Esophagus squamous epithelium (tissue), 5 donors: ENCODE data around the gene ERN1. TPM values are rescaled to one million over a fixed set of nuclear protein-coding genes. Genes with fewer than 3 reads are reported as not detected.

Source experiments
- DNase-seq: peaks from one replicate; lab custom pipeline; 2025; lab: John Stamatoyannopoulos, UW
- H3K27ac ChIP-seq, 4 donors: fragments of 200-600 bp; sonication (generic); one replicate each; pipeline ENCODE4 v1.5.1; 2016 to 2019; ENCODE audit warnings: mild to moderate bottlenecking in 1 of 4
- H3K27me3 ChIP-seq, 4 donors: fragments of 200-600 bp; sonication (generic); 1 replicate in 3 of 4; 2 replicates in 1 of 4; pipeline versions ENCODE4 v1.5.1 to v1.6.0; 2017 to 2021; ENCODE audit warnings: antibody characterized with exemption in 1 of 4
- H3K36me3 ChIP-seq, 3 donors: fragments of 200-600 bp; sonication (generic); one replicate each; pipeline ENCODE4 v1.5.1; 2016 to 2019
- H3K4me1 ChIP-seq, 3 donors: fragments of 200-600 bp; sonication (generic); one replicate each; pipeline ENCODE4 v1.5.1; 2017 to 2019
- H3K4me3 ChIP-seq, 4 donors: fragments of 200-600 bp; sonication (generic); 1 replicate in 3 of 4; 2 replicates in 1 of 4; pipeline ENCODE4 v1.5.1; 2016 to 2019; ENCODE audit warnings: mild to moderate bottlenecking in 2 of 4, moderate library complexity in 1 of 4
- H3K9me3 ChIP-seq, 3 donors: fragments of 200-600 bp; sonication (generic); one replicate each; pipeline ENCODE4 v1.5.1; 2016 to 2019
- CTCF ChIP-seq, 6 experiments: fragments of 450-650 bp in 4 of 6; fragments of 200-600 bp in 2 of 6; sonication (generic) in 2 of 6; IDR thresholded peaks; one replicate each; pipeline ENCODE4 v1.5.1; 2016 to 2019; ENCODE audit warnings: antibody characterized with exemption in 6 of 6, mild to moderate bottlenecking in 4 of 6, moderate library complexity in 4 of 6
- POLR2A ChIP-seq, 4 donors: fragments of 450-650 bp; IDR thresholded peaks; one replicate each; pipeline ENCODE4 v1.6.1; 2017; ENCODE audit warnings: antibody characterized with exemption in 4 of 4, mild to moderate bottlenecking in 4 of 4, moderate library complexity in 3 of 4
- WGBS, 2 donors: methylation state at CpG; one replicate each; pipeline ENCODE4 v1.1.5; 2018; 5-methylcytosine and 5-hydroxymethylcytosine counted together
- intact Hi-C: fragments of 100-400 bp; cut with DNase I; formaldehyde crosslinking; loops from one replicate; pipeline ENCODE4 v1.15.0; 2022
- total RNA-seq, 4 donors: library from RNA; depleted of rRNA; stranded (reverse); fragments of >200 nt; gene quantifications; one replicate each; pipeline ENCODE4 v1.1.0, GENCODE V29; 2016
- donor health status: DM: yes; HTN: yes; CAD: no.

The ERN1 gene
- total RNA-seq, 4 donors from 2014 or later, result 9.2 to 19.1 (median 15.1) TPM

GRCh38 chr17:64054304-64054703 lies 75.6 kb downstream of the ERN1 start:
- no peak overlapping the region for H3K27ac ChIP-seq
- H3K4me3 ChIP-seq, result no peak overlapping the region
- intact Hi-C loops, result no loop called here
- peaks cover 17 to 100% (median 21%) of the 10 kb centered on the region in 3 donors for H3K36me3 ChIP-seq
- TF ChIP-seq POLR2A (IDR thresholded peaks at IDR 0.05) (no peak), CTCF (IDR thresholded peaks at IDR 0.05) (no peak)
- H3K27me3 ChIP-seq, result no peaks in the 10 kb centered on the region
- no peaks in the 10 kb centered on the region for H3K9me3 ChIP-seq
- no peaks in the 10 kb centered on the region for H3K4me1 ChIP-seq
- WGBS, 2 donors, result 88 to 98% methylated on average over 9 of the region's 21 CpGs
- no peak for DNase-seq

DNA sequence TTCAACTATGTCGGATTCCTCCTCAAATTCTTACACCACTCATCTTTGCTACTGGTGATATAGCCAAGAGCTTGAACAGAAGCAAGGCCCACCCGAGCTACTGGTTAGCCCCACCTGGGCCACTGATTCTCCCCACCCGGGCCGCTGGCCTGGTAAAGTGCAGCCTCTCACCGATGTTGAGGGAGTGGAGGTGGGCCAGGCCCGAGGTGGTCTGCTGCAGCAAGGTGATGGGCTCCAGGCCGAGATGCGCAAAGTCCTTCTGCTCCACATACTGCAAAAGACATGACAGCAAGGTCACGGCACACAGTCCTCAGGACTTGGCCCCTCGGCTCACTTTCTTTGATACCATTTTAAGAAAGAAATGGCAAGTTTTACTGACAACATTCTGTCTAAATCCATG lies 76.8 kb downstream of the ERN1 start:
- DNase-seq, result no peak
- Histone ChIP-seq H3K36me3 (peaks cover 21 to 100% (median 26%) of the 10 kb centered on the region in 3 donors), H3K27me3 (no peaks in the 10 kb centered on the region), H3K27ac (no peak overlapping the region), H3K4me1 (no peaks in the 10 kb centered on the region), H3K4me3 (no peak overlapping the region), H3K9me3 (no peaks in the 10 kb centered on the region)
- 90 to 95% methylated on average over 4 to 9 of the region's 10 CpGs for WGBS, 2 donors
- no peak for TF ChIP-seq CTCF (IDR thresholded peaks at IDR 0.05)
- TF ChIP-seq POLR2A (IDR thresholded peaks at IDR 0.05), result no peak
- intact Hi-C loops, result no loop called here

DNA sequence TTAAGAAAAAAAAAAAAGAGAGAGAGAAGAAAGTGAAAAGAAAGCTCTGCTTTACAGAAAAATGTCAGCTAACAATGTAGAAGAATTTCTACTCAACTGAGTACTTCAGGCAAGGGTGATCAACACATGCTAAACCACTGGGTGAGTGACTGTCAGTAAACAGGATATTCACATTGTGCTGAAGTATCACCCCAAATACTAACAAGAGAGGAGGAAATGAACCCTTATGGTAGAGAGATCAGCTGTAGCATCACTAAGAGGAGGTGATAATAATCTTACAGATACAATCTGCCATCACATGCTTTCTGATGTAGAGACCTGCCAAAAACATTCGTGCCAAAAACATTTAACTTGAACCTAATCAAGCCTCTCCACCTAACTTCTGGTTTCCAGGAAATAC lies 78.8 kb downstream of the ERN1 start:
- Histone ChIP-seq H3K27me3 (no peaks in the 10 kb centered on the region), H3K4me1 (no peaks in the 10 kb centered on the region), H3K4me3 (no peak overlapping the region), H3K36me3 (peaks cover 27 to 100% (median 33%) of the 10 kb centered on the region in 3 donors), H3K27ac (no peak overlapping the region), H3K9me3 (no peaks in the 10 kb centered on the region)
- DNase-seq, result no peak
- TF ChIP-seq CTCF (IDR thresholded peaks at IDR 0.05) (no peak), POLR2A (IDR thresholded peaks at IDR 0.05) (no peak)
- intact Hi-C loops, result no loop called here
- 35 to 58% methylated on average over 1 of the region's 1 CpG for WGBS, 2 donors

DNA sequence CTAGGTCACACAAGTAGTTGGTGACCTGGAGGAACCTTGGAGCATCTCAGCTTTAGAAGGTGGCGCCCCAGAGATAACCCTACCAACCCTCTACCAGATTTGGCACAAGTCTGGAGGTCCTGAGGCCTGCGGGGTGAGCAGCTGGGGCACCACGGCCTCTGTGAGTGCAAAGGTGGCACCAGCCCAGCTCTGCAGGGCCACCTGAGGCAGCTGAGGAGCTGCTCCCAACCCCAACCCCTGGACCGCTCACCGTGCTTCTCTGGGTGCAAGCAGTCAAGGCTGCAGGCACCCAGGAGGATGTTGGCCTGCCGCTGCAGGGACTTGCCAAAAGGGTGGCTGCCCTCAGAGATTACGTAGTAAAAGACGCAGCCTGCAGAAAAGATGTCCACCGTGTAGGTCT lies 81.1 kb downstream of the ERN1 start:
- Histone ChIP-seq H3K4me1 (no peaks in the 10 kb centered on the region), H3K27ac (no peak overlapping the region)
- intact Hi-C loops, result no loop called here

GRCh38 chr17:64045176-64045575 lies 84.8 kb downstream of the ERN1 start:
- Histone ChIP-seq H3K4me3 (no peak overlapping the region), H3K27me3 (no peaks in the 10 kb centered on the region), H3K9me3 (no peaks in the 10 kb centered on the region), H3K36me3 (peaks cover 39 to 97% (median 42%) of the 10 kb centered on the region in 3 donors), H3K4me1 (no peaks in the 10 kb centered on the region), H3K27ac (no peak overlapping the region)
- no peak for TF ChIP-seq CTCF (IDR thresholded peaks at IDR 0.05)
- TF ChIP-seq POLR2A (IDR thresholded peaks at IDR 0.05), result no peak
- WGBS, 2 donors, result 80 to 89% methylated on average over 10 to 12 of the region's 13 CpGs
- intact Hi-C loops, result no loop called here
- DNase-seq, result no peak

More for the DNA sequence above, 81.1 kb downstream of the ERN1 start:
- H3K36me3 ChIP-seq, result peaks cover 42 to 100% (median 43%) of the 10 kb centered on the region in 3 donors
- no peak for DNase-seq
- H3K27me3 ChIP-seq, result no peaks in the 10 kb centered on the region
- no peak overlapping the region for H3K4me3 ChIP-seq
- TF ChIP-seq POLR2A (IDR thresholded peaks at IDR 0.05), result no peak
- TF ChIP-seq CTCF (IDR thresholded peaks at IDR 0.05), result no peak
- H3K9me3 ChIP-seq, result no peaks in the 10 kb centered on the region
- WGBS, 2 donors, result 80 to 95% methylated on average over 1 to 7 of the region's 9 CpGs
